ENCODE results near the gene SIRT5. TPM values are rescaled to one million over a fixed set of nuclear protein-coding genes. Genes with fewer than 3 reads are reported as not detected.

SIRT5 gene
- total RNA-seq, 1 experiment from 2014 or later: 7.6 TPM

DNA sequence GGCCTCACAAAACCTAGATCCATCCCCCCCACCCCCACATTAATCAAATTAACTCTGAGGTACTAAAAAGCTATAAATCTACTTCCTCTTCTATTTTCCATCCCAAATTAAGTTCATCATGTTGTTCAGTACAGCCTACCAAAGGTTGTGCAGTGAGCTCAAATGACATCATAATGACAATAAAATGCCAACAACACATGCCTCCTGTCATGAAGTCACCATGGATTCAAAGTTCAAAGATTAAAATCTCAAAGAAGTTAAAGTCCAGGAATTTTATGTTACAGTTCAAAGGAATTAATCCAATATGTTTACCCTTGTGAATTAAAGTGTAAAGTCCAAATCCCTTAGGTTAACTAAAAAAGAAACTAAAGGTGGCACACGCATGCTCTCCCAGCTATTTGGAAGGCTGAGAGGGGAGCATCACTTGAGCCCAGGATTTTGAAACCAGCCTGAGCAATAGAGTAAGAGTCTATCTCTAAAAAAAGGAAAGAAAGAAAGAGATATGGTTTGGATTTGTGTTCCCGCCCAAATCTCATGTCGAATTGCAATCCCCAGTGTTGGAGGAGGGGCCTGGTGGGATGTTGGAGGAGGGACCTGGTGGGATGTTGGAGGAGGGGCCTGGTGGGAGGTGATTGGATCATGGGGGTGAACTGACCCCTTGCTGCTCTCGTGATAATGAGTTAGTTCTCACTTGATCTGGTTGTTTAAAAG is 25.7 kb upstream of the SIRT5 start:
- no peak overlapping the region for H3K4me3 ChIP-seq (ENCODE audit: low read depth, low read length, poor library complexity, severe bottlenecking)
- no peaks in the 10 kb centered on the region for H3K4me1 ChIP-seq (ENCODE audit: insufficient read depth, low read length, poor library complexity, severe bottlenecking)
- H3K27ac ChIP-seq (ENCODE audit: low read depth, low read length, poor library complexity, severe bottlenecking): no peak overlapping the region
- ChIA-PET POLR2A (ENCODE audit: low non-redundant PET) (no interaction called here), CTCF (interaction anchor here (0.6 to 0.7 kb wide), 3 partner anchors 12 to 438 kb away, joined by 5 to 11 read pairs (median 7); no protein-coding TSS in a partner anchor)
- DNase-seq (ENCODE audit: low spot score): no peak
- H3K27me3 ChIP-seq (replicated peaks; ENCODE audit: insufficient read depth, low read depth, low read length, poor library complexity): no peaks in the 10 kb centered on the region
- peaks cover 2% of the 10 kb centered on the region for H3K9me3 ChIP-seq (ENCODE audit: low read depth, low read length, poor library complexity, severe bottlenecking)
- no TSS peak for BruUV-seq (replicated peaks)
- no peaks in the 10 kb centered on the region for H3K36me3 ChIP-seq (ENCODE audit: insufficient read depth, low read length, poor library complexity, severe bottlenecking)
- TF ChIP-seq, protein P1, sequence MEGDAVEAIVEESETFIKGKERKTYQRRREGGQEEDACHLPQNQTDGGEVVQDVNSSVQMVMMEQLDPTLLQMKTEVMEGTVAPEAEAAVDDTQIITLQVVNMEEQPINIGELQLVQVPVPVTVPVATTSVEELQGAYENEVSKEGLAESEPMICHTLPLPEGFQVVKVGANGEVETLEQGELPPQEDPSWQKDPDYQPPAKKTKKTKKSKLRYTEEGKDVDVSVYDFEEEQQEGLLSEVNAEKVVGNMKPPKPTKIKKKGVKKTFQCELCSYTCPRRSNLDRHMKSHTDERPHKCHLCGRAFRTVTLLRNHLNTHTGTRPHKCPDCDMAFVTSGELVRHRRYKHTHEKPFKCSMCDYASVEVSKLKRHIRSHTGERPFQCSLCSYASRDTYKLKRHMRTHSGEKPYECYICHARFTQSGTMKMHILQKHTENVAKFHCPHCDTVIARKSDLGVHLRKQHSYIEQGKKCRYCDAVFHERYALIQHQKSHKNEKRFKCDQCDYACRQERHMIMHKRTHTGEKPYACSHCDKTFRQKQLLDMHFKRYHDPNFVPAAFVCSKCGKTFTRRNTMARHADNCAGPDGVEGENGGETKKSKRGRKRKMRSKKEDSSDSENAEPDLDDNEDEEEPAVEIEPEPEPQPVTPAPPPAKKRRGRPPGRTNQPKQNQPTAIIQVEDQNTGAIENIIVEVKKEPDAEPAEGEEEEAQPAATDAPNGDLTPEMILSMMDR (conservative IDR thresholded peaks at IDR 0.05; ENCODE audit: low read depth, low read length): no peak
- TF ChIP-seq EZH2 (IDR thresholded peaks at IDR 0.05; ENCODE audit: borderline replicate concordance, low read depth, low read length, poor library complexity, severe bottlenecking): no peak
- intact Hi-C loops (cut with micrococcal nuclease; ENCODE audit: unreplicated experiment): loop anchor here (10.0 kb wide), 1 partner anchor 354 kb away; no protein-coding TSS in a partner anchor

DNA sequence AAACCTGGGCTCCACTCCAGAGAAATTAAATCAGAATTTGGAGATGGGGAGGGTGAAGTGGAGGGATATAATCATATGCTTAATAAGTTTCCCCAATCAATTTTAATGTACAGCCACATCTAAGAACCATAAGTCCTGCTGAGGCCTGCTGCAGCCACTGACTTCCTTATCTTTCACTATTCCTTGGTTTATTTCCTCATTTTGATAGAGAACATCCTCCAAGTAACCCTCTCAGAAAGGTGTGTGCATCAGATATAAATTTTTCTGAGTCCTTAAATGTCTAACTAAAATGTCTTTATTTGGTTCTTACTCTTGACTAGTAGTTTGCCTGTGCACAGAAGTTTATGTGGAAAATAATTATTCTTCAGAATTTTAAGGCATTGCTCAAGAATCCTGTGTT is 23.7 kb upstream of the SIRT5 start:
- BruUV-seq (replicated peaks): no TSS peak
- Histone ChIP-seq H3K36me3 (ENCODE audit: insufficient read depth, low read length, poor library complexity, severe bottlenecking) (no peaks in the 10 kb centered on the region), H3K9me3 (ENCODE audit: low read depth, low read length, poor library complexity, severe bottlenecking) (peaks cover 5% of the 10 kb centered on the region), H3K4me1 (ENCODE audit: insufficient read depth, low read length, poor library complexity, severe bottlenecking) (no peaks in the 10 kb centered on the region), H3K27me3 (replicated peaks; ENCODE audit: insufficient read depth, low read depth, low read length, poor library complexity) (no peaks in the 10 kb centered on the region), H3K4me3 (ENCODE audit: low read depth, low read length, poor library complexity, severe bottlenecking) (no peak overlapping the region), H3K27ac (ENCODE audit: low read depth, low read length, poor library complexity, severe bottlenecking) (no peak overlapping the region)
- TF ChIP-seq, protein P1 (conservative IDR thresholded peaks at IDR 0.05; ENCODE audit: low read depth, low read length): no peak
- no peak for TF ChIP-seq EZH2 (IDR thresholded peaks at IDR 0.05; ENCODE audit: borderline replicate concordance, low read depth, low read length, poor library complexity, severe bottlenecking)
- ChIA-PET CTCF (no interaction called here), POLR2A (ENCODE audit: low non-redundant PET) (no interaction called here)
- DNase-seq (ENCODE audit: low spot score): no peak
- intact Hi-C loops (cut with micrococcal nuclease; ENCODE audit: unreplicated experiment): no loop called here

DNA sequence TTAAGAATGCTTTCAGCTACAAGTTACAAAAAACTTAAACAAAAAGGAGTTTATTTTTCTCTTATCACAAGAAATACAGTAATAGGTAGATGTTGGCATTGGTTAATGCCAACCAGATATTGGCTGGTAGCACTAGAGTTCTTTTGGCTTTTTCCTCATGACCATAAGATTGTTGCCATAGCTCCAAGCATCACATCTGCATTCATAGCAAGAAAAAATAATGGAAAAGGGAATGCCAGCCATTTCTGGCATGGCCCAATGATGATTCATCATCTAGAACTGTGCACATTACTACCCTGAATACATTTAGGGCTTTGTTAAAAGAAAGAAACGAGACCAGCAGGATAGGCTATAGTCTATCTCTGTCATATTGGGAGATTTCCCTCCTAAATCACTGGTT is 20.8 kb upstream of the SIRT5 start:
- no peak for TF ChIP-seq EZH2 (IDR thresholded peaks at IDR 0.05; ENCODE audit: borderline replicate concordance, low read depth, low read length, poor library complexity, severe bottlenecking)
- TF ChIP-seq, protein P1 (conservative IDR thresholded peaks at IDR 0.05; ENCODE audit: low read depth, low read length): no peak
- Histone ChIP-seq H3K27ac (ENCODE audit: low read depth, low read length, poor library complexity, severe bottlenecking) (no peak overlapping the region), H3K4me3 (ENCODE audit: low read depth, low read length, poor library complexity, severe bottlenecking) (no peak overlapping the region), H3K27me3 (replicated peaks; ENCODE audit: insufficient read depth, low read depth, low read length, poor library complexity) (no peaks in the 10 kb centered on the region), H3K9me3 (ENCODE audit: low read depth, low read length, poor library complexity, severe bottlenecking) (peaks cover 5% of the 10 kb centered on the region), H3K4me1 (ENCODE audit: insufficient read depth, low read length, poor library complexity, severe bottlenecking) (no peaks in the 10 kb centered on the region), H3K36me3 (ENCODE audit: insufficient read depth, low read length, poor library complexity, severe bottlenecking) (no peaks in the 10 kb centered on the region)
- no peak for DNase-seq (ENCODE audit: low spot score)
- intact Hi-C loops (cut with micrococcal nuclease; ENCODE audit: unreplicated experiment): no loop called here
- ChIA-PET POLR2A (ENCODE audit: low non-redundant PET) (no interaction called here), CTCF (no interaction called here)
- no TSS peak for BruUV-seq (replicated peaks)
